CD4-positive, alpha-beta T cell treated with Interferon gamma for 1 hour (primary cell): Measurements from ENCODE around the gene SGPP2.

Source experiments
- DNase-seq: peaks from one replicate; pipeline ENCODE4 v3.0.0-alpha.2; 2020

The SGPP2 gene

DNA sequence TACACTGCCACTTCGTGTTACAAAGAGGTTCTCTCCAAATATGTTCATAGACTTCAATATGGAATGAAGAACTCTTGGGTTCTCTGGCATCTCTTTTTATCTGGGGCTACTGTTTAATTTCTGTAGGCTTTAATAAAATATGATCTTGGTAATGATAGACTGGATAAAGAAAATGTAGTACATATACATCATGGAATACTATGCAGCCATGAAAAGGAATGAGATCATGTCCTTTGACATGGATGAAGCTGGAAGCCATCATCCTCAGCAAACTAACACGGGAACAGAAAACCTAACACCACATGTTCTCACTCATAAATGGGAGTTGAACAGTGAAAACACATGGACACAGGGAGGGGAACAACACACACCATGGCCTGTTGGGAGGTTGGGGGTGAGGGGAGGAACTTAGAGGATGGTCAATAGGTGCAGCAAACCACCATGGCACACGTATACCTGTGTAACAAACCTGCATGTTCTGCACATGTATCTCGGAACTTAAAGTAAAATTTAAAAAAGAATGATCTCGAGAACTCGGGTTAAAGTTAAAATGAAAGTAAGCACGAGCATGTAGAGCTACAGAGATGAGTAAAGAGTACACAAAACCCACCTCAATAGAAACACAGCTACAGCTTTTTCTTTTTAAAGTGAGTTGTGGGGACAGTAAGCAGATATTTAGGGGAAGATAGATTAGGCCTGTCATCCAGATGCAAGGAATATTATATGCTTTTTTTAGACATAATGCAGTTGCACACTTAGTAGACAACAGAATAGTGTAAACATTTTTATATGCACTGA, 102.3 kb downstream of the SGPP2 start:
- no peak for DNase-seq

DNA sequence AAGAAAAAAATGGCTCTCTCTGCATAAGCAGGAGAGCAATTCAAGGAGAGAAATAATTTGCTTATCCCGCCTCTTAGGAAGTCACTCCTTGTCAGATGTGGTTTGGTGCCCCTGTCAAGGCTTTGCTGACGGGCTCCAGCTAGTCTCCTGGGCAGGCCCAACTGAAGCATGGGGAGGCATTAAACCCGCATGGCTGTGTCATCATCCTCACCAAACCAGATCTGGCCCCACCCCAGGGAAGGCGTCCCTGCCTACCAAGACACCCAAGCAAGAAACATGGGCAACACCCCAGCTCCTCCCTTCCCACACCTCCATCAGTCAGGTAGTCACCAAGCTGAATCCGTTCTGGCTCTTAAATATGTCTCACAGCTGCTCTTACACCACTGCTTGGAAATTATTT, 108.0 kb downstream of the SGPP2 start:
- no peak for DNase-seq

DNA sequence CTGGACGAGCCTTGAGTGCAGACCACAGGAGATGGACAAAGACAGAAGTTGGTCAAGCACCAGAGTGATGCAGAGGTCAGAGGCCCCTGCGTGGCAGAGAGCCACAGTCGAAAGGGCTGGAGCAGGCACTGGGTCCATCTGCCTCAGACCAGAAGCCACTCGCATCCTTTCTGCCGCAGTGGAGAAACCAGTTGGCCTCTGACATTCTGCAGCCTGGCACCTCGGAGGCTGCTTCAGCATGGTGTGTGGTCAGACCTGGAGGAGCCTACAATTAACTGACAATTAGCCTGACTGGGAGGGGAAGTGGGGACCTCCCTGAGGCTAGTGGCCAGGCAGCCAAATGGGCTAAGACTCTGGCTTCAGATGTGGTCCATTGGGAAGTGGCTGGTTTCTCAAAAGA, 111.1 kb downstream of the SGPP2 start:
- DNase-seq, result no peak

DNA sequence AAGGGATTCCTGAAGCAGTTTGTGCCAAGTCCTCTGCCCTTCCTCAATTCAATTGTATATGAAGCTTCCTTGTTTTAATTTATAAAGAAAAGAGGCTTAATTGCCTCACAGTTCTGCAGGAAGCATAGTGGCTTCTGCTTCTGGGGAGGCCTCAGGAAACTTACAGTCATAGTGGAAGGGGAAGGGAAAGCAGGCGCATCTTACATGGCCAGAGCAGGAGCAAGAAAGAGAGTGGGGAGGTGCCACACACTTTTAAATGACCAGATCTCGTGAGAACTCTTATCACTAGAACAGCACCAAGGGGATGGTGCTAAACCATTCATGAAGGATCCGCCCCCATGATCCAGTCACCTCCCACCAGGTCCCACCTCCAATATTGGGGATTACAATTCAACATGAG, 114.2 kb downstream of the SGPP2 start:
- DNase-seq, result no peak

DNA sequence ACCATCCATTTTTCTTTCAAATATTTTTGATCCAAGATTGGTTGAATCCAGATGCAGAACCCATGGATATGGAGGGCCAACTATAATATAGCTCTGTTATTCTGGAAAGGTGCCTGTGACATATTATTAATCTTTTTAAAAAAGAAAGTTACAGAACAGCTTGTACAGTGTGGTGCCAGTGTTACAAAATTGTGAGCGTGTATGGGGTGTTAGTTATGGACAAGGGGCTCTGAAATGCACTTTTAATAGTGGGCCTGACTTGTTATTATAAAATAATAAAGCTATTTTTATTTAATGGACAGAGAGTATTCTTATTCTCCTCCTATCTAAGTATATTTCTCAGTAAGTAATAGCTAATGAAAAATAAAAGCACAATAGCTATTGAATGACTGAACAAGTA, 120.3 kb downstream of the SGPP2 start:
- DNase-seq, result no peak

DNA sequence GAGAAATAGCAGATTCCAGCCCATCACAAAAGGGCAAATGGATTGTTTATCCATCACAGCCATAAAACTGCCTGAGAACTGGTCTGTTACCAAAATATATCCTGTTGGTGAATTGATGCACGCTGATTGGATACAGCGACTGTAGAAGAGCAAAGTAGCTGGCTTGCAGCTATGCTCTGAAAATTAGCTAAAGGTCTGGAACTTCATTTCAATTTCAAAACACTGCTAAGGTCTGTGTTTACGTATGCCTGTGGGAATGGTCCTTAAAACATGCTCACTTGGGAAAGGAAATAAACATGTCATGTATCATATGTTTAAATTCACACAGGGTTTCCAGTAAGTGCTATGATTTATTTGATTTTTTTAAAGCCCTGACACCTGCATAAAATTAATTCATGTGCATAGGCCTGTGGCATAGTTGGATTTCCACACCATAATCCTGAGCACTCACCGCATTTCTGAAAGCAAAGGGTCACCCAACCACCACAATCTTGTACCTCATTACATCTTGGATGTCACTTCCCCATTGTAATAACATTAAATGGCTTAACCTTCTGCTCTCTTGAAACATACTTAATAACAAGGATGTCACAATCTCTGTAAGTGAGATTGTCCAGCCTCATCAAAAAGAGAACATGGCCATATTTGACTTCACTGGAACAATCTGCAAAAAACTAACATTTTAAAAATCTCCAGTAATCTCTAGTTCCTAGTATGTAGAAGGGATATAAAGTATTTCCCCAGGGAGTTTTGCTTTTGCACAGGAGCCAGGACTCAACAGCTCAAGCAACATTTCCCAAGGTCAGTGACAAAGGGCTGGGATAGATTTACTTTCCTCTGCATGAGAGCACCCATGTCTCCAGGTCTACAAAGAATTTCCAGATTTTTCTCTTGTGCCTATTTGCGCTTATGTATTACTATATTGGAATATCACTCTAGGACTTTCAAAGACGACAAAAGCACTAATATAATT, 121.8 kb downstream of the SGPP2 start:
- no peak for DNase-seq

DNA sequence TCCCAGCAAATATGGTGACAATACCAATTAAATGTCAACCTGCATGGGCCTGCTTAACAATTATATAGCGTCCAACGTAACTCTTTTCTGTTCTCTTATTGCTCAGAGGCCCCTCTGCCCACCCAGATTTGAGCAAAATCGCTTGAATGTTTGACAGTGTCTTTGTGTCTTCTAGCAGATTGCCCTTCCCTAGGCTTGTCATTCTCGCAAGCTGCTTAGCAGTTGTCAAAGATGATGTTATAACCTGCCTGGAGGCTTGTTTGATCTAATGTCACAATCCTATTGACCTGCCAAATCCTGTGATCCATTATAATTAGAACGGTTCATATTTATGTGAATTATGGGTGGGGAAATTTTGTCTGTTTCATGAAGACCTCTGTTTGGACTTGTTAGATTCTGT, 122.7 kb downstream of the SGPP2 start:
- DNase-seq, result no peak

DNA sequence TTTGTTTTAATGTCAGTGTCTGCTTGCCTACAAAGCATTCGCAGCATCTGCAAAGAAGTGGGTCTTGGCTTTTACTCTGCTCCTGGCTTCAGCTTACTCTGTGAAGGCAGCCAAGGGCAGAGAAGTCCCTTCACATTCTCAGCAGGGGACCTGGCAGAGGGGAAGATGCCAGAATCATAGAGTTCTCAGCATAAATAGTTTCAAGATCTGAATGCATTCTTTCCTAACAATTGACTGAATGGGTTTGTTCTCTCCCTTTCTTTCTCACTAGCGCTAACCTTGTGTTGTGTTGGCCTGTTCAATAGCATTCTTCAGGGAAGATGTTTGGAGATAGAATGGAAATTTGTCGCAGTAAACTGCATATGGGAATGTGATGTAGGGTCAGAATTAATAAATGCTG, 124.6 kb downstream of the SGPP2 start:
- DNase-seq, result no peak

DNA sequence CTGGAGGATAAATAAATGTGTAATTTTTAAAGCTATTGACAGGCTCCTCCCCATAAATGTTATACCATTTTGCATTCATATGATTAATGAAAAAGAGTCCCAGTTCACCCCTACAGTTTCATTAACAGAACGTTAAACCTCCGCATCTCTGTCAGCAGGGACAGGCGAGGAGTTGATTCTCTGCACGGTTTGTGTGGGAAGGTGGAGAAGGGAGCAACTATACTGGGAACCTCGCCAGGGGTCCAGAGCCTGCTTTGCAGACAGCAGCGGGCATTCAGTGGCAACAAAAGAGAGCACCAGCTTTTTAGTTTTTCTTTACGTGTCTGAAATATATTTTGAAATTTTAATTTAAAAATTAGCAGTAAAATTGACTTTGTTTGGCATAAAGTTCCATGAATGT, 130.2 kb downstream of the SGPP2 start:
- DNase-seq, result no peak

DNA sequence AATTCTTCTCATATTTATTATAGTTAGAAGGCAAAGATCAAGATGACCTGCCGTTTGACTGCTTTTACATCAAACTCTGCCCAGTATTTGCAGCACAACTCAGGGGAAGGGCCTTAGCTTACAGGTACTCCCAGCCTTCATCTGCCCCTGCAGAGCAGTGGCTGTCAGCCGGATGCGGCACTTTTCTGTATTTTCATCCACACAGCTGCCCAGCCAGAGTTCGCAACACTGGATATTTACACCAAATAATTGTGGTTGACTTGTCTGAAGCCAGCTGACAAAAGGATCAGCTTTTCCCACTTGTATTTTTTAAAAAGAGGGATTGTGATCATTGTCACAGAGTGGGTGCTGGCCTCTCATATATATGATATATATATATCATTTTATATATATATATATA, 136.8 kb downstream of the SGPP2 start:
- no peak for DNase-seq

DNA sequence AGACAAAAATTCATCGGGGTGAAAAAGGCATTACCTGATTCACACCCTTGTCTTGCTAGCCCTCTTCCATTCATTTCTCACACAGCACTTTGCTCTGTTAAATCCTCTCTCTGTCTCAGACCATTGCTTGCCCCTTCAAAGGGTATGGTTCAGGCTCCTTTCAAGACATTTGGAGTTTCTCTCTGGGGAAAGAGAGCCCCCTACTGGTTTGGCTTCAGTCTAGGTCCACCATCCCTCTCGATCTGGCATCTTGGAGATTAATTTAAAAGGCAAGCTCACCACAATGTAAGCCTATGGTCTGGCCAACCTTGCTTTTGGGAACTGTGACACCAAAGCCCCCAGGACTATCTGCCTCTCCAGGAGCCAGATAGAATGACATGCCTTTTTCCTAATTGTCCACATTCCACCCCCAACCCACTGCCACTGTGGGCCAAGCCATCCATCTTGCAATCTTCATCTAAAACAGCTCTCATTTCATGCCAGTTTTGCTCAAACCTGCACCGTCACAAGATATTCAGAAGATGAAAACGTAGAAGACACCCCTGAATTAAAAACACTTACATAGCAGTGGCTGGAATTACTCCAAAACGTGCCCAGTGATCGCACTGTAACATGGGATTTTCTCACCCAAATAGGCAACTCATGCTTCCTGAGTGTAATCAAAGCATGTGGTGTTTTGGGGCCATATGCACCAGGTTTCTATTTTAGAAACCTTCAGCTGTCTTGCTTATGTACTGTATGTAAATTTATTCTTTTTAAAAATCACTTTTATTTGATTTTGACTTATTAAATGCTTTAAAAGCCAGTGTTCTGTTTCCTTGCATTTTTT, 137.7 kb downstream of the SGPP2 start:
- no peak for DNase-seq

DNA sequence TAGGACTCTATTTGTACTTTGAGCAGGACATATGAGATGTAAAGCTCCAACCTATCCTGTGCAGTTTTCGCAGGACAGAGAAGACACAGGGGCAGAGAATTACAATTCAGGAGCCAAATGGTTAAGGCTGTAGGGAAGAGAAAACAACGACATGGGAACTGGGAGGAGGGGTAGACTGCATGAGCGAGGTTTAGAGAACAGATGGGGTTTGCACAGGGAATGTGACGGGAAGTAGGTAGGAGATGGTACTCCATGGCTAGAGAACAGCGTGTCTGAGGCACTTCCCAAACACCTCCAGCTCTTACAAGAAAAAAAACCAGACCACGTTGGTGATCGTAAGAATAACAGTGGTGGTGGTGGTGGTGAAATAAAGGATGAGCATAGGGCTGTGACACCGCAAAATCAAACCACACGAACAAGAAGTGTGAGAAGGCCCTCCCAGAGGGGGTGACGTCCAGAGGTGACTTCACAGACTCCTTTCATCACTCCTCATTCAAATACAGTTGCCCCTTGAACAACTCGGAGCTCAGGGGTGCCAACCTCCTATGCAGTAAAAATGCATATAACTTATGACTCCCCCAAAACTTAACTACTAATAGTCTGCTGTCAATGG, 138.9 kb downstream of the SGPP2 start:
- DNase-seq, result no peak

DNA sequence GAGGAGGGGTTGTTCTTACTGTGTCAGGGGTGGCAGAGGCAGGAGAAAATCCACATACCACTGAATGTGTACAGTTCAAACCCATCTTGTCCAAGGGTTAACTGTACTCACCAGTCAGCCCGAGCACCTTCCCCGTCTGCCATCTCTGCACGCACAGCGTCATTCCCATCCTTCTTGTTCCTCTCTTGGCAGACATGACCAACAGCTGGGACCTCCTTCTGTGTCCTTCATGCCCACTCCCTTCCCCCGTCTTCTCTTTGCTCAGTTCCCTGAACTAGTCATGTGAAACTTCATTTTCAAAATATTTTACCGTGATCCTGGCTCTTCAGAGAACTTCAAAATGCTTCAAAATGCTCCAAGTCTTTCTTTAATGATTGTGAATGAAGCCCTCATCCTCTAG, 139.6 kb downstream of the SGPP2 start:
- DNase-seq, result no peak

DNA sequence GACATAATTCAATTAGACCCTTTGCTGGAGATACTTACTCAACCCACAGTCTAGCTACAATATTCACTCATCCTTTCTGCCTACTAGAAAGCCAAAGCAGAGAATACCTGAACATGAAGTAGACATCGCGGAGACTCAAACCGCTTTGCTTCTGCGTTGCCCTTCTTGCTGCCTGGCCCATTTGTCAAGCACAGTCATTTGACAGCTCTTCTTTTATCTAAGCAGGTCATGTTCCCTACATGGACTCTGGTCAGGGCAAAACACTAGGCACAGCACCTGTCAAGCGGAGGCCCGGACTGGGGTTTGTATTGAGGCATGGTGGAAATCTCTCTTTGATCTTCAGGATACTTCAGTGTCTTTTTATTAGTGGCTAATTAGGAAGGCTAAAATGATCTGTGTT, 141.9 kb downstream of the SGPP2 start:
- DNase-seq, result no peak

DNA sequence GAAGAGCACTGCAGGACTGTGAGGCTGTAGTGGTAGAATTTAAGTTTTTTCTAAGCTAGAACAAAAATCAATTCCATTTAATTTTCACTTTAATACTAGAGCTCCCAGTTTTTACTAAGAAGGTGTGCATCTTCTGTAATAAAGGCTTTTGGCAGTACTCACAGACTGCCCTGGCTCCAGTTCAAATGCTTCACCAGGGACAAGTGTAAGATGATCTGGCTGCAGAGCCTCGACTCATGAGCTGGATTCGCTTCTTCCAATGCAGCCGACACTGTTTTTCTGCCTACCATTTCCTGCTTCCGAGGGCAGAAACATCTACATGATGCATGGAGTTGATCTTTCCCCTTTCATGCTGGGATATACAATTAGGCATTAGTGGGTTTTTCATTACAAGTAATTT, 144.5 kb downstream of the SGPP2 start:
- DNase-seq, result no peak

DNA sequence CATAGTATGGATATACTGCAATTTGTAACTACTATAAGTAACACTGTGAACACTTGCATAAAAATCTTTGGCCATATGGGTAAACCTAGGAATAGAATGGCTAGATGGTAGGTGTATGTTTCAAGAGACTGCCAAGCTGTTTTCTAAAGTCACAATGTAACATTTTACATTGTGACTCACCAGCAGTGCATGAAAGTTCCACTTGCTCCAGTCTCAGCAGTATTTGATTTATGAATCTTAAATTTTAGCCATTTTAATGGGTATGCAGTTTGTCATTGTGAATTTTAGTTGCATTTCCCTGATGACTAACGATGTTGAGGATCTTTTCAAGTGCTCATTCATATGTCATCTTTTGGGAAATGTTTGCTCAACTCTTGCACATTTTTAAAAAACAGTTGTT, 145.5 kb downstream of the SGPP2 start:
- no peak for DNase-seq

DNA sequence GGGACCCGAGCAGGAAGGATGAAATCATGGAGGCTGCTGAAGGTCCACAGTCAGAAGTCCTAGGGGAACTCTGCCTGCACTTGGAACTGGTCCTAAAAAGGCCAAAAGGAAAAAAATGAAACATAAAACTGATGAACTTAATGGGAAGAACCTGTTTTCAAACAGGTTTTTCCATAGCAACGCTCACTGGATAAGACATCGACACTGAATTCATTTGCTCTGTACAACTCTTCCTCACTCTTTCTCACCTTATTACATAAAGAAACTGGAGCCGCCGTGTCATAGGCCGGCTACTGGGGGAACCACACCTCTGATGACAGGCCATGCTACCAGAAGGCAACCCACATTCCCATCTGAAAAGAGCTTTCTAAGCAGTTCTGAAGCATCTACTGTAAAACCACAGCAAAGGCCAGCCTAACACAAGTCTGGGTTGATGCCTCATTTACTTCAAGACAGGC, 147.9 kb downstream of the SGPP2 start:
- DNase-seq, result no peak

DNA sequence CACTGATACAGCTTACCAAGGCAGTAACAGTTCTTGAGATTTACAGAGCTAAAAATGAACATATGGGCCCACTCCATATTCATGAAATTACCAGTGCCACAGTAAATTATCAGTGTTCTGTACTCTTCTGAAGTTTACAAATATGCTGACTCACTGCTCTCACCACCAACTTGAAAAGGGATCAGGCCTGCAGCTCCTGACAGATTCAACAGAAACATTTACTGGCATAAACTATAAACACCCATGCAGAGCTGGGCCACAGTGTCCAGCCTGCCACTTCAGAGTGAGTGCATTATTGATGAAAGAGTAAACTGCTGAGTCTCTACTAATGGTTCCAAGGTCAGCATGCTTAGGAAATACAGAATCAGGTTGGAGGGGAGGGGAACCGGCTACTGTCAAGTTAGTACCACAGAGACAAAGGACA, 148.4 kb downstream of the SGPP2 start:
- no peak for DNase-seq

DNA sequence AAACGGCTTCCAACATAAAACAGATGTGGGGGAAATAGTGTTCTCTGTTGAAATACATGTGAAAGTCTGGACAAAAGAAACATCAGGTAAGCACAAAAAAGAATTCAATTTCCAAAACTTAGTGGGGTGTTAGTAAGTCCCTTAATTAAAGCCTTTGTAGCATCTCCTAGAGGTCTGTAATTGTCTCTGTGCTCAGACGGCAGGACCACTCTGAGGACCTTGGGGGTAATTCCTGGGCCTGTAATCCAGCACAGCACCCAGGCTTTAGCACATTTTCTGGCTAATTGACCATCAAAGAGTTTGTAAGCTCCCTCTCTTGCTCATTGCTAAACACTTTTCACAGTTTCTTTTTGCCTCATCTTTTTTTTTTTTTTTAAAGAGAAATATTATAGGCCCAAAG, 151.3 kb downstream of the SGPP2 start:
- DNase-seq, result no peak

DNA sequence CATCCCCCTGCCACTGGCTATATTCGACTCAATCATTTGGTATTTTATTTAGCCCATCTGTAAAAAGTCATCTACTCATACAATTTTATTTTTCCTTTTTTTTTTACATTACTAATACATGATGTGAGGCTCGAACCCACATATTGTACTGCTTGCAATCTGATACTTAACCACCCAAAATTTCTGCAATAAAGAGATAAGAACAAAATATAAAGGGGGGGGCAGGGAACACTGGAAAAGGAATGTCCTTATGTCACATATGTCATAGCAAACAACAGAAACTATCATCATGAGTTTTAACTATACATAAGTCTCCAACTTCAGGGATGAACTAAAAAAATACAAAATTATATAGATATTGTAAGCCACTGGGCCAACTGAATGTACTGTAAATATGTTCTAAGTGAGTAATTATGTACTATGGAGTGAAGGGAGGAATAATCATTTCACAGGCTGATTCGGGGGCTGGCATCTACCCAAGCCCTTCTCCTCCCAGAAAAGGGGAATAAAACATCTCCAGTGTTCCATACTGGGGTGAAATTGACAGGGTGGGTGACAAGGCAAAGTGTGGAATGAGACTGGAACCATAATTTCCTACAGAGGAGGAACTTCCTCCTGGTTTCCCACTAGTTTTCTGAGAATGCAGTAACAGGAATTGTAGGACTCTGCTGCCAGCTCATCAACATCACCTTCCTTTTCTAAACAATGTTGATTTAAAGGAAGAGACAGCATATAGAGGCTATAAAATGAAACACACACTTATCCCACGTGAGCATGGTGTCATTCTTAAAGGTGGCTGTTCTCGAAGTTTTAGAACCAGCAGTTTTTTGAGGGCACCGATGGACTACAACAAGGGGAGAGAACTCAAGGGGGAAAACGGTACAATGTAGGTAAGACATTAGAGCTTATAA, 152.1 kb downstream of the SGPP2 start:
- DNase-seq, result no peak

DNA sequence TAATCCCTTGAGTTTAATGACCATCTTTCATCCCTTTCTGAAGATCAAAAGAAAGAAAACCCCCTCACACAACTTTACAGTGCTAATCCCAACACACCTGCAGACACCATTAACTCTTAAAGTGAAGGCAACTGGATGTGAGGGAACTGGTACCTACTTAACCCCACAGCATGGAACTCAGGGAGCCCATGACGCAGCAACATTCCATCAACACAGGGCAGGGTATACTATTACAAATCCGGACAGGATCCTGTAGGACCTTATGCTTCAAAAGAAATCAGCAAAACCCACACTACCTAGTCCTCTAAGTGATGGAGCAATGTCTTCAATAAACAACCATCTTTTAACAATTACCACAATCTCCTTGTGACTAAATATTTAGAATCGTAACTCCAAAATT, 153.0 kb downstream of the SGPP2 start:
- DNase-seq, result no peak

DNA sequence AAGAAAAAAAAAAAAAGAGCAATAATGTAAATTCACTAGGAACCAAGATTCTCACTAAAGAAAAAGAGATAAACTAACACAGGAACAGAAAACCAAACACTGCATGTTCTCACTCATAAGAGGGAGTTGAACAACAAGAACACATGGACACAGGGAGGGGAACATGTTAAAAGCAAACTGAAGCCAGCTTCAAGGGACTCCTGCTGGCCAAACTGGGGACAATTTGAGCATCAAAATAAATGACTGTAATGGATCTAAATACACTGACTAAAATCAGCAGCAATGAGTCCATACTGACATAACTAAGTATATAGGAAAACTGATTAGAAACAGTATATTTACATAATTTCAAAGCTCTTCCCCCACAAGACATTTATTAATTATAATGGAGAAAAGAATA, 158.6 kb downstream of the SGPP2 start:
- no peak for DNase-seq
